GM12865 (cell line): ENCODE data around the gene CTRB2.

ENCODE experiments used
- DNase-seq: peaks from one replicate; pipeline ENCODE4 v3.0.0; 2010; ENCODE audit warnings: low read depth
- H3K4me3 ChIP-seq: 2 replicates; pipeline ENCODE4 v1.5.1; 2011; ENCODE audit warnings: mild to moderate bottlenecking, low read depth, low read length, control low read depth
- CTCF ChIP-seq: IDR thresholded peaks from 2 replicates; pipeline ENCODE4 v1.5.1; 2011; ENCODE audit warnings: low read length, control low read depth, low read depth, inconsistent platforms; ENCODE audit not compliant: insufficient read depth; ENCODE audit errors: missing control alignments

Gene CTRB2

GRCh38 chr16:75179208-75179607 lies 27.8 kb downstream of the CTRB2 start:
- TF ChIP-seq CTCF, result no peak
- no peak for DNase-seq
- no peak overlapping the region for H3K4me3 ChIP-seq

GRCh38 chr16:75176926-75177325 lies 30.0 kb downstream of the CTRB2 start:
- no peak for DNase-seq
- no peak overlapping the region for H3K4me3 ChIP-seq
- no peak for TF ChIP-seq CTCF

- no peak overlapping the region for H3K4me3 ChIP-seq
- TF ChIP-seq CTCF, result no peak
- no peak for DNase-seq
Observed at GRCh38 chr16:75175074-75175473, 31.9 kb downstream of the CTRB2 start.

- DNase-seq, result no peak
Observed at GRCh38 chr16:75172578-75172977, 34.4 kb downstream of the CTRB2 start.

GRCh38 chr16:75169899-75170405 lies 37.0 kb downstream of the CTRB2 start:
- H3K4me3 ChIP-seq, result no peak overlapping the region

More at GRCh38 chr16:75172578-75172977, 34.4 kb downstream of the CTRB2 start:
- no peak overlapping the region for H3K4me3 ChIP-seq
- TF ChIP-seq CTCF, result no peak

GRCh38 chr16:75160386-75160785 lies 46.6 kb downstream of the CTRB2 start:
- no peak for TF ChIP-seq CTCF
- H3K4me3 ChIP-seq, result no peak overlapping the region
- DNase-seq, result no peak

More at GRCh38 chr16:75169899-75170405, 37.0 kb downstream of the CTRB2 start:
- TF ChIP-seq CTCF, result no peak
- DNase-seq, result no peak
